Measurements from ENCODE around the gene BABAM1. TPM values are rescaled to one million over a fixed set of nuclear protein-coding genes. Genes with fewer than 3 reads are reported as not detected.
A peak's percentile ranks its signal among the peaks of the same experiment; 100 is the strongest.

The BABAM1 gene
- total and polyA plus RNA-seq, 9 of the 15 experiments (the other 6 are each of a cell fraction or from before 2014, with no cell fraction given): 14.7 to 160 (median 113) TPM

DNA sequence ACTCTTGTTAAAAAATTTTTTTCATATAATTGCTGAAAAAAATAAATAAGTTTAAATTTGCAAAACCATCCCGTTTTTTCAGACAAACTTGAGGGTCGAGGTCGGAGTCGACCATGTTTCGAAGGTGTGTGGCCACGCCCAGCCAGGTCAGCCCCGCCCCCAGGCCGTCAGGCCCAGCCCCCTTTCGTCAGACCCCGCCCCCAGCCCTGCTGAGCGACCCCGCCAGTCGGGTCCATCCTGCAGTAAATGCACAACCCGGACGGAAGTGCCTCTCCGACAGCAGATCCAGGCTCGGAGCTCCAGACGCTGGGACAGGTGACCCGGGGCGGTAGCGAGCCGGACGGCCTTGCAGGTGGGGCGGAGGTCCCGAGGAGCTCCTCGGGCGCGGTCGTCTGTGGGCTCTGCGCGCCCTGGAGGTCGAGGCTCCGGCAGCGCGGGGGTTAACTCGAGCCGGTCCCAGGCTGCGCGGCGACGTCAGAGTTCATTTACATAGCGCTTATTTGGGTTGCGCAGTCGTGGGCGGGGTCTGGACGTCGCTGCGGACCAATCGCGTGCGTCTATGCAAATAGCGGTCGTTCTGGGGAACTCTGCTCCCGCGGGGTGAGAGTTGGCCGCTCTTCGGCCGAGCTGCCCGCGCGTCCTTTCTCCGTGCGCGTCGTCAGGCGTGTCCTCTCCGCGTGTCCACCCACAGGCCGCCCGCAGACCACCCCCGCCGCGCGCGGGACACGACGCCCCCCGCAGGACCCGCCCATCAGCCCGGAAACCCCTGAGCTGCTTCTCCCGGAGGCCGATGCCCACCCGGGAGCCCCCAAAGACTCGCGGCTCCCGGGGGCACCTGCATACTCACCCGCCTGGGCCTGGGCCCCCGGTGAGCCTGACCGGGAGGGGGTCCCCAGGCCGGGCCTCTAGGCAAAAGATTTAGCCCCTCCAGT, 41.0 kb upstream of the BABAM1 start, which contains the start of gene OCEL1 (continued):
- TF ChIP-seq ZMIZ1 (IDR thresholded peaks at IDR 0.05; ENCODE audit: low read depth in 2 of 2, low read length in 2 of 2): 0 out of 4 replicates have a peak, but pooled peaks of 1 of the 2 experiments have one; percentile 39
- TF ChIP-seq PHB2 (IDR thresholded peaks at IDR 0.05; ENCODE audit: low read depth): no peak
- TF ChIP-seq RNF2 (IDR thresholded peaks at IDR 0.05): no peak
- no peak for TF ChIP-seq CHCHD3 (CRISPR knock-in tag; IDR thresholded peaks at IDR 0.05)
- no peak for TF ChIP-seq CBFB (CRISPR knock-in tag; IDR thresholded peaks at IDR 0.05)
- peak; percentile 53; the same call in 1 of the 2 replicates for TF ChIP-seq FOXP1 (CRISPR knock-in tag; IDR thresholded peaks at IDR 0.05)
- peak; percentile 69 for TF ChIP-seq GABPA (tag; conservative IDR thresholded peaks at IDR 0.05; ENCODE audit: low read depth)
- TF ChIP-seq, protein P1, sequence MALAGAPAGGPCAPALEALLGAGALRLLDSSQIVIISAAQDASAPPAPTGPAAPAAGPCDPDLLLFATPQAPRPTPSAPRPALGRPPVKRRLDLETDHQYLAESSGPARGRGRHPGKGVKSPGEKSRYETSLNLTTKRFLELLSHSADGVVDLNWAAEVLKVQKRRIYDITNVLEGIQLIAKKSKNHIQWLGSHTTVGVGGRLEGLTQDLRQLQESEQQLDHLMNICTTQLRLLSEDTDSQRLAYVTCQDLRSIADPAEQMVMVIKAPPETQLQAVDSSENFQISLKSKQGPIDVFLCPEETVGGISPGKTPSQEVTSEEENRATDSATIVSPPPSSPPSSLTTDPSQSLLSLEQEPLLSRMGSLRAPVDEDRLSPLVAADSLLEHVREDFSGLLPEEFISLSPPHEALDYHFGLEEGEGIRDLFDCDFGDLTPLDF (CRISPR knock-in tag; IDR thresholded peaks at IDR 0.05): no peak
- TF ChIP-seq SMAD2 (IDR thresholded peaks at IDR 0.05; ENCODE audit: low read depth, low read length): no peak
- no peak for TF ChIP-seq FUS (optimal IDR thresholded peaks at IDR 0.05; ENCODE audit: low read depth, low read length)
- no peak for TF ChIP-seq NELFE (IDR thresholded peaks at IDR 0.05; ENCODE audit: insufficient read depth, insufficient read length)
- TF ChIP-seq HDGF (IDR thresholded peaks at IDR 0.05): no peak
- TF ChIP-seq HNRNPL (IDR thresholded peaks at IDR 0.05; ENCODE audit: low read depth, low read length): peak; percentile 81
- TF ChIP-seq ZHX1 (conservative IDR thresholded peaks at IDR 0.05; ENCODE audit: low read length): 0 out of 2 replicates have a peak, but pooled peaks have one; percentile 38
- TF ChIP-seq, protein P2, sequence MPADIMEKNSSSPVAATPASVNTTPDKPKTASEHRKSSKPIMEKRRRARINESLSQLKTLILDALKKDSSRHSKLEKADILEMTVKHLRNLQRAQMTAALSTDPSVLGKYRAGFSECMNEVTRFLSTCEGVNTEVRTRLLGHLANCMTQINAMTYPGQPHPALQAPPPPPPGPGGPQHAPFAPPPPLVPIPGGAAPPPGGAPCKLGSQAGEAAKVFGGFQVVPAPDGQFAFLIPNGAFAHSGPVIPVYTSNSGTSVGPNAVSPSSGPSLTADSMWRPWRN (IDR thresholded peaks at IDR 0.05; ENCODE audit: low read depth): no peak
- no peak for TF ChIP-seq ZNF445 (CRISPR knock-in tag; IDR thresholded peaks at IDR 0.05; ENCODE audit: low read depth)
- TF ChIP-seq STAT5A (IDR thresholded peaks at IDR 0.05; ENCODE audit: borderline replicate concordance, low read length): no peak
- TF ChIP-seq STAT5B (CRISPR knock-in tag; IDR thresholded peaks at IDR 0.05): no peak
- peak; percentile 93 for TF ChIP-seq ATF7 (IDR thresholded peaks at IDR 0.05)

All from K562 (cell line).